Measurements from ENCODE around the gene IL36RN.

Gene IL36RN

GRCh38 chr2:113058998-113059960 is at the start of gene IL36RN:
IL36RN (plus strand) TSS chr2:113059198; CDS start chr2:113059439, 241 bp downstream.
- DNase-seq (ENCODE audit: low read depth in 2 of 2), result no peak

GRCh38 chr2:113009622-113010021 is 49.4 kb upstream of the IL36RN start:
- DNase-seq (ENCODE audit: low read depth in 2 of 2), result no peak

- DNase-seq (ENCODE audit: low read depth in 2 of 2), result no peak
Observed at GRCh38 chr2:113010088-113010487, 48.9 kb upstream of the IL36RN start.

GRCh38 chr2:113011108-113011507 is 47.9 kb upstream of the IL36RN start:
- no peak for DNase-seq (ENCODE audit: low read depth in 2 of 2)

GRCh38 chr2:113012436-113013335 is 46.3 kb upstream of the IL36RN start:
- no peak for DNase-seq (ENCODE audit: low read depth in 2 of 2)

- DNase-seq (ENCODE audit: low read depth in 2 of 2), result no peak
Observed at GRCh38 chr2:113013336-113013661, 45.7 kb upstream of the IL36RN start.

GRCh38 chr2:113014067-113014466 is 44.9 kb upstream of the IL36RN start:
- DNase-seq (ENCODE audit: low read depth in 2 of 2), result no peak

GRCh38 chr2:113015042-113015441 is 44.0 kb upstream of the IL36RN start:
- DNase-seq (ENCODE audit: low read depth in 2 of 2), result no peak

- no peak for DNase-seq (ENCODE audit: low read depth in 2 of 2)
Observed at GRCh38 chr2:113015655-113016054, 43.3 kb upstream of the IL36RN start.

- DNase-seq (ENCODE audit: low read depth in 2 of 2), result no peak
Observed at GRCh38 chr2:113018509-113018908, 40.5 kb upstream of the IL36RN start.

- no peak for DNase-seq (ENCODE audit: low read depth in 2 of 2)
Observed at GRCh38 chr2:113021312-113021711, 37.7 kb upstream of the IL36RN start.

- no peak for DNase-seq (ENCODE audit: low read depth in 2 of 2)
Observed at GRCh38 chr2:113024764-113025163, 34.2 kb upstream of the IL36RN start.

- DNase-seq (ENCODE audit: low read depth in 2 of 2), result no peak
Observed at GRCh38 chr2:113025737-113026136, 33.3 kb upstream of the IL36RN start.

GRCh38 chr2:113027691-113028090 is 31.3 kb upstream of the IL36RN start:
- no peak for DNase-seq (ENCODE audit: low read depth in 2 of 2)

GRCh38 chr2:113028112-113028511 is 30.9 kb upstream of the IL36RN start:
- DNase-seq (ENCODE audit: low read depth in 2 of 2), result no peak

- DNase-seq (ENCODE audit: low read depth in 2 of 2), result no peak
Observed at GRCh38 chr2:113032737-113033136, 26.3 kb upstream of the IL36RN start.

- DNase-seq (ENCODE audit: low read depth in 2 of 2), result no peak
Observed at GRCh38 chr2:113034016-113034415, 25.0 kb upstream of the IL36RN start.

- DNase-seq (ENCODE audit: low read depth in 2 of 2), result no peak
Observed at GRCh38 chr2:113036763-113037162, 22.2 kb upstream of the IL36RN start.

GRCh38 chr2:113038291-113038690 is 20.7 kb upstream of the IL36RN start:
- no peak for DNase-seq (ENCODE audit: low read depth in 2 of 2)

- no peak for DNase-seq (ENCODE audit: low read depth in 2 of 2)
Observed at GRCh38 chr2:113039158-113039557, 19.8 kb upstream of the IL36RN start.

- no peak for DNase-seq (ENCODE audit: low read depth in 2 of 2)
Observed at GRCh38 chr2:113039719-113040118, 19.3 kb upstream of the IL36RN start.

- no peak for DNase-seq (ENCODE audit: low read depth in 2 of 2)
Observed at GRCh38 chr2:113041871-113042270, 17.1 kb upstream of the IL36RN start.

- no peak for DNase-seq (ENCODE audit: low read depth in 2 of 2)
Observed at GRCh38 chr2:113046465-113046864, 12.5 kb upstream of the IL36RN start.

Data from stimulated activated CD4-positive, alpha-beta T cell treated with anti-CD3 and anti-CD28 coated beads, Interleukin-12 subunit alpha, Interleukin-12 subunit beta, amount 100 ng/mL, for 24 hours (primary cell).